ENCODE results near the gene CHST15. TPM values are rescaled to one million over a fixed set of nuclear protein-coding genes. Genes with fewer than 3 reads are reported as not detected.

The CHST15 gene
- polyA plus RNA-seq, 1 experiment: 3.2 TPM

GRCh38 chr10:124033887-124034218 is 59.5 kb downstream of the CHST15 start:
- no peaks in the 10 kb centered on the region; the same call in 1 of the 2 replicates for H3K9me3 ChIP-seq (ENCODE audit: control insufficient read depth, insufficient read depth, low read length)
- ChIA-PET POLR2A (no interaction called here), CTCF (interaction anchor here (0.8 to 1.2 kb wide), 2 partner anchors 39 to 355 kb away, joined by 3 read pairs; no protein-coding TSS in a partner anchor)
- no peak overlapping the region for H3K4me3 ChIP-seq (ENCODE audit: low read depth, low read length)
- no peak for DNase-seq (ENCODE audit: low read depth, low spot score)
- no peaks in the 10 kb centered on the region for H3K27me3 ChIP-seq (ENCODE audit: control insufficient read depth, insufficient read depth, low read length)
- H3K27ac ChIP-seq (ENCODE audit: low read depth, low read length): no peak overlapping the region
- TF ChIP-seq, protein P1, sequence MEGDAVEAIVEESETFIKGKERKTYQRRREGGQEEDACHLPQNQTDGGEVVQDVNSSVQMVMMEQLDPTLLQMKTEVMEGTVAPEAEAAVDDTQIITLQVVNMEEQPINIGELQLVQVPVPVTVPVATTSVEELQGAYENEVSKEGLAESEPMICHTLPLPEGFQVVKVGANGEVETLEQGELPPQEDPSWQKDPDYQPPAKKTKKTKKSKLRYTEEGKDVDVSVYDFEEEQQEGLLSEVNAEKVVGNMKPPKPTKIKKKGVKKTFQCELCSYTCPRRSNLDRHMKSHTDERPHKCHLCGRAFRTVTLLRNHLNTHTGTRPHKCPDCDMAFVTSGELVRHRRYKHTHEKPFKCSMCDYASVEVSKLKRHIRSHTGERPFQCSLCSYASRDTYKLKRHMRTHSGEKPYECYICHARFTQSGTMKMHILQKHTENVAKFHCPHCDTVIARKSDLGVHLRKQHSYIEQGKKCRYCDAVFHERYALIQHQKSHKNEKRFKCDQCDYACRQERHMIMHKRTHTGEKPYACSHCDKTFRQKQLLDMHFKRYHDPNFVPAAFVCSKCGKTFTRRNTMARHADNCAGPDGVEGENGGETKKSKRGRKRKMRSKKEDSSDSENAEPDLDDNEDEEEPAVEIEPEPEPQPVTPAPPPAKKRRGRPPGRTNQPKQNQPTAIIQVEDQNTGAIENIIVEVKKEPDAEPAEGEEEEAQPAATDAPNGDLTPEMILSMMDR (IDR thresholded peaks at IDR 0.05; ENCODE audit: low read depth, low read length): no peak

DNA sequence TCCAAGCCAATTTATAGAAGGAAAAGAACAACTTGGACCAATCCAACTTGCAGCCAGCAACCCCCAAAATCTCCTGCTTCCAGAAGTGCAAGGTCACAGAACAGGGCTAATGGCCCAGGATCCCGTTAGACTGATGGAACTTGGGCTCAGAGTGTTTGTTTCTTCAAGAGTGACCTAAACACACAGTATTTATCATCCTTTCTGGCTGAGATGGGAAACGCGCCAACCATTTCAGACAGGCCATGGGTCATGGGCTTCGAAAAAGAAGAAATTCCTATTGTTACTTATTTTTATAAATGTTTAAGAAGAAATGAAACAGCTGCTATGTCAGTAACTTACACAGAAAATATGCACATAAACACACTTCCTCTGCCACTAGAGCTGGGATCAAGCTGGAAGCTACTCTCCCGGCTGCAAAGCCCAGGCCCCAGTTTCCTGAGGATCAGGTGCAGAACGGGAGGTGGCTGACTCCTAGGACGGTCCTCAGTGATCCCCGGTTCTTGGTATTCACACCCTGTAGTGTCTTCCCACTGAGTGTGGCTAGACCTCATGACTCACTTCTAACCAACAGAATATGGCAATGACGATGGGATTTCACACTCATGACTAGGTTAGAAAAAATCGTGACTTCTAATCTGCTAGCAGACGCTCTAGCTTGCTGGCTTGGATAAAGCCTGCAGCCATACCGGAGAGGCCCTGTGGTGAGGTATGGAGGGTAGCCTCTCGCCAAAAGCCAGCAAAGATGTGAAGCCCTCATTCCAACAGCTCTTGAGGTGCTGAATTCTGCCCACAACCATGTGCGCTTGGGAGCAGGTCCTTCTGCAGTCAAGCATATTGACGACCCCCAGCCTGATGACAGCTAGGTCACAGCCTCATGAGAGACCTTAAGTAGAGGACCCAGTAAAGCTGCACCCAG is 60.2 kb downstream of the CHST15 start:
- Histone ChIP-seq H3K4me3 (ENCODE audit: low read depth, low read length) (no peak overlapping the region), H3K9me3 (ENCODE audit: control insufficient read depth, insufficient read depth, low read length) (no peaks in the 10 kb centered on the region; the same call in 1 of the 2 replicates), H3K27me3 (ENCODE audit: control insufficient read depth, insufficient read depth, low read length) (peaks cover 2% of the 10 kb centered on the region), H3K27ac (ENCODE audit: low read depth, low read length) (peak overlapping the region; percentile 57)
- CTCF ChIA-PET: interaction anchor here (1.2 kb wide), 1 partner anchor 39 kb away, joined by 3 read pairs; no protein-coding TSS in a partner anchor
- TF ChIP-seq, protein P1 (IDR thresholded peaks at IDR 0.05; ENCODE audit: low read depth, low read length): no peak
- DNase-seq (ENCODE audit: low read depth, low spot score): peak; percentile 13
- POLR2A ChIA-PET: no interaction called here

DNA sequence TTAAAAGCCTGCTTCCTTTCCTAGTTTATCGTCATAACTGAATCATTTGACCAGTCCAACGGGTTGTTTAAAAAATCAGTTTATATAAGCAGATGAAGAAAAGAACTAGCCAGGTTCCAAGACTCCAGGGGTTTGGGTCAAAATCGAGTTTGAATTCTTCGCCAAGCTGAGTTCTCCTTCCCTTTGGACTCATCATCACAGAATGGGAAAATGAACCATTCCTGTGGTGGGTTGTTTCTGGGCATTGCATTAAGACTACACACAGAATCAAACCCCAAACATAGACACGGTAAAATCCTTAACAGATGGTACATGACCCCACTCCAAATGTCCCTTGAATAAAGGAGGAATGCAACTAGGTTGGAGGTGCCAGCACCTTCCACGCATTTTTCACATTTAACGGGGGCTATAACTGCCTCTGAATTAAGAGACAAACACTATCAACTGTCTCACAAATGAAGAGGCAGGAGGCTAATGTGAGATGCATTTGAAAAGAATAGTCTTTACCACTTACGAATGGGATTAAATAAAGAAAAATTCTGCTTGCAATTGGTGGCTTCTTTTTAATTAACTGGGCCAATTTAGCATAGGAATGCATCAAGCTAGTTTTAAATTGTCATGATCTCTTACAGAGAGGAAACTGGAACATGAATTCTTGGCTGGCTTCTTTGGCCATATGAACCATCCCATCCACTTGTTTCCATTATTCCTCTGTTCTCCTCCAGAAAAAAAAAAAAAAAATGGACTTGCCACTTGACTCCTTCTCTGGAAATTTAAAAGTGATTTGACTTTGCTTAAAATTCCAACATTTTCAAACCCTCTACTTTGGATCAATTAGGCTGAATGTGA is 61.1 kb downstream of the CHST15 start:
- Histone ChIP-seq H3K27ac (ENCODE audit: low read depth, low read length) (no peak overlapping the region), H3K4me3 (ENCODE audit: low read depth, low read length) (no peak overlapping the region), H3K9me3 (ENCODE audit: control insufficient read depth, insufficient read depth, low read length) (no peaks in the 10 kb centered on the region; the same call in 1 of the 2 replicates), H3K27me3 (ENCODE audit: control insufficient read depth, insufficient read depth, low read length) (peaks cover 4% of the 10 kb centered on the region)
- ChIA-PET CTCF (no interaction called here), POLR2A (no interaction called here)
- TF ChIP-seq, protein P1 (IDR thresholded peaks at IDR 0.05; ENCODE audit: low read depth, low read length): no peak
- DNase-seq (ENCODE audit: low read depth, low spot score): no peak

DNA sequence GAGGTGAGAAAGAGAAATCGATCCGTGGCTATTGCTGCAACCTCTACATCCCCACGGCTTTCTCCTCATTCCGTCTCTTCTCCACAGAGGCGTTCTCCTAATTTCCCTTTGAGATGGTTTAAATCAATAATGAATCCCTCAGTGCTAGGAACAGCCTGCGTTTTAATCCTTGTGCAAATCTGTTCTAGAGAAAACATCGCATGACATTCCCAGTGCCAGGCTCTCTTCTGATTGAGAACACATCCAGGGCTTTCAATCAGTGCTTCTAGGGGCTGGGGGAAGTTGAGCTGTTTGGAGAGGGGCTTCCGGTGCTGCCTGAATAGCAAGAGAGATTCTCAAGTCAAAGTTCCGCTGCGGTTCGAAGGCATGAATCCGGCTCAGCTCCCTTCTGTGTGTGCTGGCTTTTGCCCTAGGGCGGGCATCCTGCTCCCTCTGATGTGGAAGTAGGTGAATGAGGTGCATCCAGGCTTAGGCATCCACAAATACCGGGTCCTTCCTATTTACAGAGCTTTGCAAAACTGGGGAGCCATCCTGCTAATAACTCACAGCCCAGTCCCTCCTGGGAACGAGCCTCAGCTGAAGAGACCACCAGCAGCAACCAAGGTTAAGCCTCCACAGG is 62.8 kb downstream of the CHST15 start:
- POLR2A ChIA-PET: no interaction called here
- CTCF ChIA-PET: interaction anchor here (0.7 kb wide), 1 partner anchor 358 kb away, joined by 3 read pairs; no protein-coding TSS in a partner anchor
- no peaks in the 10 kb centered on the region; the same call in 1 of the 2 replicates for H3K9me3 ChIP-seq (ENCODE audit: control insufficient read depth, insufficient read depth, low read length)
- peaks cover 5% of the 10 kb centered on the region for H3K27me3 ChIP-seq (ENCODE audit: control insufficient read depth, insufficient read depth, low read length)
- H3K4me3 ChIP-seq (ENCODE audit: low read depth, low read length): no peak overlapping the region
- TF ChIP-seq, protein P1 (IDR thresholded peaks at IDR 0.05; ENCODE audit: low read depth, low read length): no peak
- no peak overlapping the region for H3K27ac ChIP-seq (ENCODE audit: low read depth, low read length)
- no peak for DNase-seq (ENCODE audit: low read depth, low spot score)
